H9 (cell line): Measurements from ENCODE around the gene GBP7. TPM values are rescaled to one million over a fixed set of nuclear protein-coding genes. Genes with fewer than 3 reads are reported as not detected.

Experiments
- DNase-seq: peaks from one replicate; pipeline ENCODE4 v3.0.0-alpha.2; 2017
- H2AFZ ChIP-seq: one replicate; pipeline ENCODE4 v1.6.1; 2013; ENCODE audit warnings: mild to moderate bottlenecking, low read length, control low read depth, moderate library complexity
- H2AK5ac ChIP-seq: 2 replicates; pipeline ENCODE4 v1.6.1; 2013; ENCODE audit warnings: low read length, control low read depth, mixed read lengths; ENCODE audit not compliant: insufficient read length
- H2BK120ac ChIP-seq: one replicate; pipeline ENCODE4 v1.6.1; 2013; ENCODE audit warnings: low read depth, mild to moderate bottlenecking, low read length, control low read depth, inconsistent platforms; ENCODE audit not compliant: poor library complexity, severe bottlenecking
- H2BK12ac ChIP-seq: 2 replicates; pipeline ENCODE4 v1.6.1; 2013; ENCODE audit warnings: low read length, control low read depth, mixed read lengths, low read depth; ENCODE audit not compliant: insufficient read length
- H2BK15ac ChIP-seq: 2 replicates; pipeline ENCODE4 v1.6.1; 2013; ENCODE audit warnings: low read depth, low read length, control low read depth
- H2BK20ac ChIP-seq: one replicate; pipeline ENCODE4 v1.6.1; 2013; ENCODE audit warnings: low read depth, mild to moderate bottlenecking, low read length, control low read depth, inconsistent platforms; ENCODE audit not compliant: poor library complexity, severe bottlenecking
- H2BK5ac ChIP-seq: 2 replicates; pipeline ENCODE4 v1.6.1; 2013; ENCODE audit warnings: low read length, control low read depth, mixed read lengths; ENCODE audit not compliant: insufficient read length
- H3K14ac ChIP-seq: 2 replicates; pipeline ENCODE4 v1.6.1; 2013; ENCODE audit warnings: low read length, control low read depth; ENCODE audit not compliant: insufficient read depth
- H3K18ac ChIP-seq: 2 replicates; pipeline ENCODE4 v1.6.1; 2013; ENCODE audit warnings: low read depth, mild to moderate bottlenecking, mixed read lengths, low read length, control low read depth; ENCODE audit not compliant: insufficient read length
- H3K23ac ChIP-seq: 2 replicates; pipeline ENCODE4 v1.6.1; 2013; ENCODE audit warnings: low read length, control low read depth, mixed read lengths, low read depth; ENCODE audit not compliant: insufficient read length
- H3K23me2 ChIP-seq: 2 replicates; pipeline ENCODE4 v1.6.1; 2013; ENCODE audit warnings: low read depth, mild to moderate bottlenecking, mixed read lengths, low read length, control low read depth; ENCODE audit not compliant: insufficient read length, poor library complexity, severe bottlenecking
- H3K27ac ChIP-seq: 2 replicates; pipeline ENCODE4 v1.5.1; 2013; ENCODE audit warnings: low read length, control low read depth, mixed read lengths, low read depth; ENCODE audit not compliant: insufficient read length
- H3K27me3 ChIP-seq: 2 replicates; pipeline ENCODE4 v1.6.1; 2013; ENCODE audit warnings: low read length, control low read depth, inconsistent platforms; ENCODE audit not compliant: insufficient read depth
- H3K4ac ChIP-seq: 2 replicates; pipeline ENCODE4 v1.6.1; 2013; ENCODE audit warnings: low read depth, mild to moderate bottlenecking, control low read depth, inconsistent platforms, low read length, moderate library complexity
- H3K4me1 ChIP-seq: 2 replicates; pipeline ENCODE4 v1.6.1; 2013; ENCODE audit warnings: low read length, control low read depth, inconsistent platforms; ENCODE audit not compliant: insufficient read depth
- H3K4me2 ChIP-seq: 2 replicates; pipeline ENCODE4 v1.6.1; 2013; ENCODE audit warnings: low read length, control low read depth, mixed read lengths; ENCODE audit not compliant: insufficient read length, insufficient read depth
- H3K56ac ChIP-seq: 2 replicates; pipeline ENCODE4 v1.6.1; 2013; ENCODE audit warnings: low read depth, mild to moderate bottlenecking, mixed read lengths, low read length, control low read depth; ENCODE audit not compliant: insufficient read length
- H3K79me1 ChIP-seq: 2 replicates; pipeline ENCODE4 v1.6.1; 2013; ENCODE audit warnings: low read depth, mild to moderate bottlenecking, moderate library complexity, low read length, control low read depth, inconsistent platforms; ENCODE audit not compliant: insufficient read depth, poor library complexity, severe bottlenecking
- H3K79me2 ChIP-seq: 2 replicates; pipeline ENCODE4 v1.6.1; 2013; ENCODE audit warnings: low read length, control low read depth, inconsistent platforms; ENCODE audit not compliant: insufficient read depth
- H3K9ac ChIP-seq: 2 replicates; pipeline ENCODE4 v1.6.1; 2013; ENCODE audit warnings: low read length, control low read depth, mixed read lengths; ENCODE audit not compliant: insufficient read length; ENCODE audit errors: extremely low read depth
- H3K9me3 ChIP-seq: one replicate; pipeline ENCODE4 v1.6.1; 2013; ENCODE audit warnings: low read depth, low read length, inconsistent platforms; ENCODE audit not compliant: control insufficient read depth
- H3T11ph ChIP-seq: one replicate; pipeline ENCODE4 v1.6.1; 2013; ENCODE audit warnings: mild to moderate bottlenecking, low read length, control low read depth, inconsistent platforms
- H4K20me1 ChIP-seq: one replicate; pipeline ENCODE4 v1.6.1; 2013; ENCODE audit not compliant: control insufficient read depth, insufficient read length, insufficient read depth
- H4K5ac ChIP-seq: 2 replicates; pipeline ENCODE4 v1.6.1; 2013; ENCODE audit warnings: low read depth, mild to moderate bottlenecking, mixed read lengths, low read length, control low read depth; ENCODE audit not compliant: insufficient read length
- H4K8ac ChIP-seq: replicated peaks from 2 replicates; pipeline ENCODE4 v1.6.1; 2013; ENCODE audit warnings: low read length, control low read depth, mixed read lengths, low read depth; ENCODE audit not compliant: insufficient read length
- H4K91ac ChIP-seq: 2 replicates; pipeline ENCODE4 v1.6.1; 2013; ENCODE audit warnings: low read depth, mild to moderate bottlenecking, moderate library complexity, mixed read lengths, low read length, control low read depth; ENCODE audit not compliant: insufficient read length
- H3K27ac Mint-ChIP-seq, 3 experiments: 2 replicates in 2 of 3; 3 replicates in 1 of 3; pipeline ENCODE4 v1.8.0; 2020 to 2021; ENCODE audit warnings: mixed read lengths in 3 of 3, mild to moderate bottlenecking in 1 of 3, moderate library complexity in 1 of 3
- H3K27me3 Mint-ChIP-seq: 2 replicates; pipeline ENCODE4 v1.8.0; 2021; ENCODE audit warnings: low read depth, mild to moderate bottlenecking, moderate library complexity, mixed read lengths
- H3K36me3 Mint-ChIP-seq, 3 experiments: 2 replicates in 2 of 3; 3 replicates in 1 of 3; pipeline ENCODE4 v1.8.0; 2020 to 2021; ENCODE audit warnings: low read depth in 3 of 3, mixed read lengths in 3 of 3; ENCODE audit not compliant: insufficient read depth in 1 of 3
- H3K4me1 Mint-ChIP-seq, 2 experiments: 2 replicates each; pipeline ENCODE4 v1.8.0; 2020; ENCODE audit warnings: mixed read lengths in 2 of 2
- H3K4me3 Mint-ChIP-seq, 2 experiments: 2 replicates in 1 of 2; 3 replicates in 1 of 2; pipeline ENCODE4 v1.8.0; 2020 to 2021; ENCODE audit warnings: mild to moderate bottlenecking in 2 of 2, mixed read lengths in 2 of 2, moderate library complexity in 1 of 2
- H3K9me3 Mint-ChIP-seq, 2 experiments: 2 replicates in 1 of 2; 3 replicates in 1 of 2; pipeline ENCODE4 v1.8.0; 2020; ENCODE audit warnings: mild to moderate bottlenecking in 2 of 2, mixed read lengths in 2 of 2, moderate library complexity in 1 of 2
- CTCF ChIP-seq: fragments of 200-600 bp; sonication (generic); conservative IDR thresholded peaks from 3 replicates; pipeline ENCODE4 v1.8.0; 2021; ENCODE audit warnings: antibody characterized with exemption, mild to moderate bottlenecking
- WGBS: extraction: QIAGEN DNeasy Blood & Tissue Kit; methylation state at CpG from one replicate; pipeline ENCODE4 v1.1.7; 2013; ENCODE audit warnings: missing lambda C conversion rate, low lambda C conversion rate, mixed read lengths; ENCODE audit not compliant: insufficient read length; ENCODE audit errors: extremely low coverage; 5-methylcytosine and 5-hydroxymethylcytosine counted together
- total RNA-seq: library from RNA; stranded (reverse); gene quantifications from 2 replicates; pipeline ENCODE4 v1.2.1, GENCODE V29; 2021

The GBP7 gene
- total RNA-seq, 1 experiment from 2014 or later = not detected

- DNase-seq = no peak
- Mint-ChIP-seq H3K9me3 (no peaks in the 10 kb centered on the region), H3K4me3 (no peak overlapping the region), H3K36me3 (no peaks in the 10 kb centered on the region), H3K4me1 (no peaks in the 10 kb centered on the region), H3K27me3 (no peaks in the 10 kb centered on the region), H3K27ac (no peak overlapping the region)
- H2BK12ac ChIP-seq = no peak overlapping the region
- H3K9ac ChIP-seq = no peak overlapping the region
- no peak overlapping the region for H3K56ac ChIP-seq
- no peak overlapping the region for H2BK20ac ChIP-seq
- no peak overlapping the region for H2AFZ ChIP-seq
- H3T11ph ChIP-seq = no peak overlapping the region
- no peak overlapping the region for H3K4me2 ChIP-seq
- no peaks in the 10 kb centered on the region for H3K9me3 ChIP-seq
- no peak overlapping the region for H3K4ac ChIP-seq
- no peaks in the 10 kb centered on the region for H4K20me1 ChIP-seq
- WGBS = no CpG with 5 or more reads among the region's 4 CpGs
- no peaks in the 10 kb centered on the region for H3K79me2 ChIP-seq
- no peak overlapping the region for H3K23ac ChIP-seq
- no peaks in the 10 kb centered on the region for H3K79me1 ChIP-seq
- H2BK5ac ChIP-seq = no peak overlapping the region
- H2AK5ac ChIP-seq = no peak overlapping the region
- H4K5ac ChIP-seq = no peak overlapping the region
- H4K8ac ChIP-seq = no peak overlapping the region
- H4K91ac ChIP-seq = no peak overlapping the region
- no peaks in the 10 kb centered on the region for H3K4me1 ChIP-seq
- no peaks in the 10 kb centered on the region for H3K27me3 ChIP-seq
- H2BK120ac ChIP-seq = no peak overlapping the region
- H2BK15ac ChIP-seq = no peak overlapping the region
- no peak overlapping the region for H3K18ac ChIP-seq
- H3K27ac ChIP-seq = no peak overlapping the region
- TF ChIP-seq CTCF = no peak
- no peak overlapping the region for H3K14ac ChIP-seq
- no peaks in the 10 kb centered on the region for H3K23me2 ChIP-seq
Measured at GRCh38 chr1:89190017-89190416, 14.2 kb upstream of the GBP7 start.
